HL-60 (cell line): ENCODE results near the gene APOL3.

Experiments
- GABPA ChIP-seq: IDR thresholded peaks from 2 replicates; pipeline ENCODE4 v1.6.1; 2012; ENCODE audit warnings: low read depth
- POLR2AphosphoS5 ChIP-seq: IDR thresholded peaks from 2 replicates; pipeline ENCODE4 v1.6.1; 2012; ENCODE audit warnings: low read depth
- SPI1 ChIP-seq: IDR thresholded peaks from 2 replicates; pipeline ENCODE4 v1.6.1; 2012; ENCODE audit warnings: low read depth, mild to moderate bottlenecking, borderline replicate concordance
- TF ChIP-seq, protein P1 (sequence below): IDR thresholded peaks from one replicate; pipeline ENCODE4 v1.5.1; 2011; ENCODE audit warnings: low read length, control low read depth, inconsistent platforms; ENCODE audit not compliant: insufficient read depth
- TF ChIP-seq, protein P2 (sequence below): IDR thresholded peaks from 2 replicates; pipeline ENCODE4 v1.6.1; 2012; ENCODE audit warnings: low read depth; ENCODE audit not compliant: insufficient replicate concordance

DNA sequence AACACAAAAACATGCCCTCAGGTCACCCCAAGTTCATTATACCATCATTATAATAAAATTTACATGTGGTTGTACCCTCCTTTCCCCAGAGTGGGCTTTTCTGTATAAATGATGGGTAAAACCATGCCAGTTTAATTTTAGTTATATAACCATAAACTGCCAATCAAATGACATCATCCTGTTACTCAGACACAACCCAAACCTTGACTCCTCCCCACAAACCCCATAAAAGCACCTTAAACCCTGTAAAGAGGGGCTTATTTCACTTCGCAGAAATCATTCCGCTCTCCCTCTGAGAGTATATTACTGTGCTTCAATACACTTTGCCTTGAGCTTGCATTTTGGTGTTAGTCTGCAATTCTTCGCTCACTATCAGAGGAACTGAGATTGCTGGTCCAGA, 5.5 kb upstream of the APOL3 start:
- TF ChIP-seq, protein P1, sequence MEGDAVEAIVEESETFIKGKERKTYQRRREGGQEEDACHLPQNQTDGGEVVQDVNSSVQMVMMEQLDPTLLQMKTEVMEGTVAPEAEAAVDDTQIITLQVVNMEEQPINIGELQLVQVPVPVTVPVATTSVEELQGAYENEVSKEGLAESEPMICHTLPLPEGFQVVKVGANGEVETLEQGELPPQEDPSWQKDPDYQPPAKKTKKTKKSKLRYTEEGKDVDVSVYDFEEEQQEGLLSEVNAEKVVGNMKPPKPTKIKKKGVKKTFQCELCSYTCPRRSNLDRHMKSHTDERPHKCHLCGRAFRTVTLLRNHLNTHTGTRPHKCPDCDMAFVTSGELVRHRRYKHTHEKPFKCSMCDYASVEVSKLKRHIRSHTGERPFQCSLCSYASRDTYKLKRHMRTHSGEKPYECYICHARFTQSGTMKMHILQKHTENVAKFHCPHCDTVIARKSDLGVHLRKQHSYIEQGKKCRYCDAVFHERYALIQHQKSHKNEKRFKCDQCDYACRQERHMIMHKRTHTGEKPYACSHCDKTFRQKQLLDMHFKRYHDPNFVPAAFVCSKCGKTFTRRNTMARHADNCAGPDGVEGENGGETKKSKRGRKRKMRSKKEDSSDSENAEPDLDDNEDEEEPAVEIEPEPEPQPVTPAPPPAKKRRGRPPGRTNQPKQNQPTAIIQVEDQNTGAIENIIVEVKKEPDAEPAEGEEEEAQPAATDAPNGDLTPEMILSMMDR, result no peak
- no peak for TF ChIP-seq POLR2AphosphoS5
- no peak for TF ChIP-seq SPI1
- TF ChIP-seq GABPA, result no peak
- TF ChIP-seq, protein P2, sequence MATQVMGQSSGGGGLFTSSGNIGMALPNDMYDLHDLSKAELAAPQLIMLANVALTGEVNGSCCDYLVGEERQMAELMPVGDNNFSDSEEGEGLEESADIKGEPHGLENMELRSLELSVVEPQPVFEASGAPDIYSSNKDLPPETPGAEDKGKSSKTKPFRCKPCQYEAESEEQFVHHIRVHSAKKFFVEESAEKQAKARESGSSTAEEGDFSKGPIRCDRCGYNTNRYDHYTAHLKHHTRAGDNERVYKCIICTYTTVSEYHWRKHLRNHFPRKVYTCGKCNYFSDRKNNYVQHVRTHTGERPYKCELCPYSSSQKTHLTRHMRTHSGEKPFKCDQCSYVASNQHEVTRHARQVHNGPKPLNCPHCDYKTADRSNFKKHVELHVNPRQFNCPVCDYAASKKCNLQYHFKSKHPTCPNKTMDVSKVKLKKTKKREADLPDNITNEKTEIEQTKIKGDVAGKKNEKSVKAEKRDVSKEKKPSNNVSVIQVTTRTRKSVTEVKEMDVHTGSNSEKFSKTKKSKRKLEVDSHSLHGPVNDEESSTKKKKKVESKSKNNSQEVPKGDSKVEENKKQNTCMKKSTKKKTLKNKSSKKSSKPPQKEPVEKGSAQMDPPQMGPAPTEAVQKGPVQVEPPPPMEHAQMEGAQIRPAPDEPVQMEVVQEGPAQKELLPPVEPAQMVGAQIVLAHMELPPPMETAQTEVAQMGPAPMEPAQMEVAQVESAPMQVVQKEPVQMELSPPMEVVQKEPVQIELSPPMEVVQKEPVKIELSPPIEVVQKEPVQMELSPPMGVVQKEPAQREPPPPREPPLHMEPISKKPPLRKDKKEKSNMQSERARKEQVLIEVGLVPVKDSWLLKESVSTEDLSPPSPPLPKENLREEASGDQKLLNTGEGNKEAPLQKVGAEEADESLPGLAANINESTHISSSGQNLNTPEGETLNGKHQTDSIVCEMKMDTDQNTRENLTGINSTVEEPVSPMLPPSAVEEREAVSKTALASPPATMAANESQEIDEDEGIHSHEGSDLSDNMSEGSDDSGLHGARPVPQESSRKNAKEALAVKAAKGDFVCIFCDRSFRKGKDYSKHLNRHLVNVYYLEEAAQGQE, result no peak
